Transverse colon (tissue), 4 donors: ENCODE results near the gene PRDX2. TPM values are rescaled to one million over a fixed set of nuclear protein-coding genes. Genes with fewer than 3 reads are reported as not detected.

Experiments used
- DNase-seq: peaks from one replicate; pipeline ENCODE4 v3.0.0-alpha.2; 2019
- H3K27ac ChIP-seq, 4 donors: fragments of 200-600 bp; sonication (generic); 2 replicates each; pipeline ENCODE4 v1.5.1; 2016 to 2018; ENCODE audit warnings: inconsistent platforms in 4 of 4
- H3K27me3 ChIP-seq: fragments of 200-600 bp; sonication (generic); 2 replicates; pipeline ENCODE4 v1.5.1; 2017; ENCODE audit warnings: inconsistent platforms
- H3K36me3 ChIP-seq, 4 donors: fragments of 200-600 bp; sonication (generic); 2 replicates each; pipeline ENCODE4 v1.5.1; 2017 to 2019; ENCODE audit warnings: inconsistent platforms in 4 of 4
- H3K4me1 ChIP-seq, 4 donors: fragments of 200-600 bp; sonication (generic); 2 replicates each; pipeline ENCODE4 v1.5.1; 2017 to 2020; ENCODE audit warnings: inconsistent platforms in 4 of 4
- H3K4me3 ChIP-seq, 4 donors: fragments of 200-600 bp; sonication (generic); 1 replicate in 1 of 4; 2 replicates in 3 of 4; pipeline versions ENCODE4 v1.5.1 to v1.6.1; 2017 to 2019; ENCODE audit warnings: inconsistent platforms in 4 of 4
- H3K9me3 ChIP-seq, 2 donors: fragments of 200-600 bp; sonication (generic); 2 replicates each; pipeline ENCODE4 v1.5.1; 2017 to 2019; ENCODE audit warnings: inconsistent platforms in 2 of 2
- CTCF ChIP-seq, 5 experiments: fragments of 200-600 bp in 3 of 5; fragments of 450-650 bp in 2 of 5; sonication (generic) in 3 of 5; IDR thresholded peaks; 1 replicate in 2 of 5; 2 replicates in 3 of 5; pipeline ENCODE4 v1.5.1; 2016 to 2017; ENCODE audit warnings: antibody characterized with exemption in 5 of 5, inconsistent platforms in 3 of 5, mild to moderate bottlenecking in 2 of 5, moderate library complexity in 1 of 5
- EP300 ChIP-seq: sonication (generic); formaldehyde crosslinking; IDR thresholded peaks from one replicate; pipeline ENCODE4 v1.6.1; 2017; ENCODE audit warnings: antibody characterized with exemption, low read depth
- POLR2A ChIP-seq: fragments of 450-650 bp; IDR thresholded peaks from one replicate; pipeline ENCODE4 v1.6.1; 2016; ENCODE audit warnings: antibody characterized with exemption, mild to moderate bottlenecking, moderate library complexity
- POLR2AphosphoS5 ChIP-seq, 3 donors: sonication (generic); formaldehyde crosslinking; IDR thresholded peaks; one replicate each; pipeline ENCODE4 v1.6.1; 2016; ENCODE audit warnings: antibody characterized with exemption in 3 of 3
- WGBS, 2 donors: methylation state at CpG; one replicate each; pipeline ENCODE4 v1.1.5; 2018; ENCODE audit warnings: low coverage in 1 of 2; 5-methylcytosine and 5-hydroxymethylcytosine counted together
- in situ Hi-C, 4 donors: fragments of 200-750 bp; cut with MboI; loops; one replicate each; pipeline versions ENCODE4 v1.15.0 to v1.15.1; 2017; ENCODE audit warnings: low sequenced_read_pairs in 3 of 4, low pct_ligation_motif_present in 1 of 4, low pct_unique_long_range_greater_than_20kb in 1 of 4
- intact Hi-C: fragments of 100-400 bp; cut with DNase I; formaldehyde crosslinking; loops from one replicate; pipeline ENCODE4 v1.15.1; 2023; ENCODE audit warnings: low total_unique reads
- total RNA-seq, 4 donors: library from RNA; depleted of rRNA; stranded (reverse); fragments of >200 nt; gene quantifications; one replicate each; pipeline ENCODE4 v1.1.0, GENCODE V29; 2016

PRDX2 gene
- total RNA-seq, 4 donors from 2014 or later = 172 to 357 (median 198) TPM

GRCh38 chr19:12767150-12767549, 34.5 kb downstream of the PRDX2 start:
- TF ChIP-seq EP300 (no peak), POLR2AphosphoS5 (IDR thresholded peaks at IDR 0.05) (no peak), CTCF (IDR thresholded peaks at IDR 0.05) (no peak), POLR2A (no peak)
- in situ Hi-C loops (loop anchor here in 2 of 4 donors (10.0 kb wide), 1 partner anchor 78 kb away; no protein-coding TSS in a partner anchor), intact Hi-C loops (loop anchor here (5.0 kb wide), 2 partner anchors 35 to 75 kb away; partner anchors contain the start of genes PRDX2 and THSD8)
- H3K4me1 ChIP-seq = peaks cover 0 to 15% (median 4%) of the 10 kb centered on the region in 4 donors
- no peaks in the 10 kb centered on the region for H3K9me3 ChIP-seq
- WGBS, 2 donors = 94 to 100% methylated on average over 1 to 11 of the region's 11 CpGs
- H3K4me3 ChIP-seq = no peak overlapping the region
- no peaks in the 10 kb centered on the region for H3K27me3 ChIP-seq
- H3K36me3 ChIP-seq = peaks cover 0 to 7% (median 0%) of the 10 kb centered on the region in 4 donors
- H3K27ac ChIP-seq = no peak overlapping the region
- no peak for DNase-seq

GRCh38 chr19:12766051-12766521, 35.5 kb downstream of the PRDX2 start:
- peak overlapping the region in 3 of 4 donors; percentile 21 to 41 (median 38) for H3K4me3 ChIP-seq
- intact Hi-C loops (loop anchor here (5.0 kb wide), 2 partner anchors 36 to 76 kb away; partner anchors contain the start of genes PRDX2 and THSD8), in situ Hi-C loops (loop anchor here in 2 of 4 donors (10.0 kb wide), 1 partner anchor 79 kb away; no protein-coding TSS in a partner anchor)
- DNase-seq = peak; percentile 93
- 4 to 28% methylated on average over 7 to 30 of the region's 30 CpGs for WGBS, 2 donors
- peak overlapping the region; percentile 39 to 88 (median 80) for H3K27ac ChIP-seq
- no peaks in the 10 kb centered on the region for H3K9me3 ChIP-seq
- H3K27me3 ChIP-seq = no peaks in the 10 kb centered on the region
- peak; percentile 74 to 96 (median 77) for TF ChIP-seq CTCF (IDR thresholded peaks at IDR 0.05)
- TF ChIP-seq POLR2AphosphoS5 (IDR thresholded peaks at IDR 0.05) = peak in 2 of 3 donors; percentile 16 to 53
- peak; percentile 19 for TF ChIP-seq POLR2A
- no peak for TF ChIP-seq EP300
- H3K36me3 ChIP-seq = peaks cover 0 to 7% (median 0%) of the 10 kb centered on the region in 4 donors
- peaks cover 0 to 15% (median 4%) of the 10 kb centered on the region in 4 donors for H3K4me1 ChIP-seq

GRCh38 chr19:12764698-12765097, 36.9 kb downstream of the PRDX2 start:
- no peaks in the 10 kb centered on the region for H3K9me3 ChIP-seq
- whole genome bisulfite sequencing, 2 donors = 95 to 100% methylated on average over 1 to 16 of the region's 16 CpGs
- no peak for TF ChIP-seq EP300
- no peak for TF ChIP-seq POLR2AphosphoS5 (IDR thresholded peaks at IDR 0.05)
- TF ChIP-seq CTCF (IDR thresholded peaks at IDR 0.05) = no peak
- no peak for TF ChIP-seq POLR2A
- no peak overlapping the region for H3K4me3 ChIP-seq
- peaks cover 0 to 8% (median 1%) of the 10 kb centered on the region in 4 donors for H3K4me1 ChIP-seq
- H3K27ac ChIP-seq = no peak overlapping the region
- peaks cover 0 to 7% (median 0%) of the 10 kb centered on the region in 4 donors for H3K36me3 ChIP-seq
- in situ Hi-C loops = loop anchor here in 3 of 4 donors (5.0 to 10.0 kb wide), 2 partner anchors 80 to 83 kb away; no protein-coding TSS in a partner anchor
- no peaks in the 10 kb centered on the region for H3K27me3 ChIP-seq
- intact Hi-C loops = loop anchor here (5.0 kb wide), 2 partner anchors 38 to 78 kb away; partner anchors contain the start of genes PRDX2 and THSD8
- no peak for DNase-seq

GRCh38 chr19:12763100-12763499, 38.5 kb downstream of the PRDX2 start:
- Histone ChIP-seq H3K9me3 (no peaks in the 10 kb centered on the region), H3K36me3 (peaks cover 0 to 7% (median 0%) of the 10 kb centered on the region in 4 donors), H3K27ac (no peak overlapping the region), H3K27me3 (no peaks in the 10 kb centered on the region), H3K4me3 (no peak overlapping the region), H3K4me1 (peaks cover 0 to 8% (median 1%) of the 10 kb centered on the region in 4 donors)
- DNase-seq = no peak
- TF ChIP-seq POLR2AphosphoS5 (IDR thresholded peaks at IDR 0.05) (no peak), CTCF (IDR thresholded peaks at IDR 0.05) (no peak), POLR2A (no peak), EP300 (no peak)
- WGBS, 2 donors = 98% methylated on average over 11 of the region's 11 CpGs; no CpG with 5 or more reads in 1 of the 2 donors
- in situ Hi-C loops (loop anchor here in 3 of 4 donors (5.0 to 10.0 kb wide), 2 partner anchors 82 to 84 kb away; no protein-coding TSS in a partner anchor), intact Hi-C loops (no loop called here)
